ENCODE data around the gene TNS3.

DNA sequence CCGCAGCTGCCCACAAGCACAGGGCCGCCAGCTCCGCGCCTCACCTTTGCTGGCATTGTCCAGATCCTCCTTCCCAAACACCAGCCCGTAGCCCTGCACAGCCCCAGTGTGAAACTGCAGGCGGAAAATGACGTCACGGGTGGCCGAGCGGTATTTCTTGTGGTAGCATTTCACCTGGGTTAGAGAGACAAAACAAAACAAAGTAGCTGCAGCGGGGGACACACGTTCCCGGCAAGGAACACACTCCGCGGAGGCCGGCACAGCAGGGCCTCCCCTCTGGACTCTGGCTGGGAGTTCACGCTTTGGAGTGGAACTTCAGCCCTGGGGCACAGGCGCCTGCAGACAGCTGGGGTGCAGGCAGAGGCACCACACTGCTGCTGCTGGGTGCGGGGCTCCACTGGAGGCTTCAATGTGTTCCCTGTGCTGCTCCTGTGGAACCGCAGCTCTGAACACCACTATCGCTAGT lies 181.1 kb downstream of the TNS3 start:
- TF ChIP-seq, protein P1, sequence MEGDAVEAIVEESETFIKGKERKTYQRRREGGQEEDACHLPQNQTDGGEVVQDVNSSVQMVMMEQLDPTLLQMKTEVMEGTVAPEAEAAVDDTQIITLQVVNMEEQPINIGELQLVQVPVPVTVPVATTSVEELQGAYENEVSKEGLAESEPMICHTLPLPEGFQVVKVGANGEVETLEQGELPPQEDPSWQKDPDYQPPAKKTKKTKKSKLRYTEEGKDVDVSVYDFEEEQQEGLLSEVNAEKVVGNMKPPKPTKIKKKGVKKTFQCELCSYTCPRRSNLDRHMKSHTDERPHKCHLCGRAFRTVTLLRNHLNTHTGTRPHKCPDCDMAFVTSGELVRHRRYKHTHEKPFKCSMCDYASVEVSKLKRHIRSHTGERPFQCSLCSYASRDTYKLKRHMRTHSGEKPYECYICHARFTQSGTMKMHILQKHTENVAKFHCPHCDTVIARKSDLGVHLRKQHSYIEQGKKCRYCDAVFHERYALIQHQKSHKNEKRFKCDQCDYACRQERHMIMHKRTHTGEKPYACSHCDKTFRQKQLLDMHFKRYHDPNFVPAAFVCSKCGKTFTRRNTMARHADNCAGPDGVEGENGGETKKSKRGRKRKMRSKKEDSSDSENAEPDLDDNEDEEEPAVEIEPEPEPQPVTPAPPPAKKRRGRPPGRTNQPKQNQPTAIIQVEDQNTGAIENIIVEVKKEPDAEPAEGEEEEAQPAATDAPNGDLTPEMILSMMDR (IDR thresholded peaks at IDR 0.05; ENCODE audit: insufficient read depth, low read depth, low read length), result no peak
- TF ChIP-seq EZH2 (IDR thresholded peaks at IDR 0.05; ENCODE audit: insufficient read depth, low read length), result no peak
